Body of pancreas (tissue), 4 donors: Measurements from ENCODE around the gene RELN. TPM values are rescaled to one million over a fixed set of nuclear protein-coding genes. Genes with fewer than 3 reads are reported as not detected.

Source experiments
- ATAC-seq: fragments of 150-250 bp; one replicate; pipeline ENCODE4 v1.9.1; 2016
- DNase-seq, 4 donors: peaks; one replicate each; pipeline ENCODE4 v3.0.0-alpha.2; 2019
- H3K27ac ChIP-seq, 4 donors: fragments of 200-600 bp; sonication (generic); 1 replicate in 3 of 4; 2 replicates in 1 of 4; pipeline versions ENCODE4 v1.5.1 to v1.6.1; 2016 to 2019; ENCODE audit warnings: mild to moderate bottlenecking in 1 of 4, mixed read lengths in 1 of 4, moderate library complexity in 1 of 4
- H3K27me3 ChIP-seq, 2 donors: fragments of 200-600 bp; sonication (generic); one replicate each; pipeline ENCODE4 v1.6.0; 2016; ENCODE audit warnings: mild to moderate bottlenecking in 1 of 2
- H3K36me3 ChIP-seq, 2 donors: fragments of 200-600 bp; sonication (generic); replicated peaks in 1 of 2; 2 replicates each; pipeline ENCODE4 v1.5.1; 2016; ENCODE audit warnings: low read depth in 2 of 2; ENCODE audit not compliant: insufficient read depth in 1 of 2
- H3K4me1 ChIP-seq: fragments of 200-600 bp; sonication (generic); one replicate; pipeline ENCODE4 v1.6.0; 2016
- H3K4me3 ChIP-seq, 2 donors: fragments of 200-600 bp; sonication (generic); 1 replicate in 1 of 2; 2 replicates in 1 of 2; pipeline ENCODE4 v1.5.1; 2016 to 2019
- H3K9me3 ChIP-seq, 3 donors: fragments of 200-600 bp; sonication (generic); 1 replicate in 2 of 3; 2 replicates in 1 of 3; pipeline ENCODE4 v1.5.1; 2016
- CTCF ChIP-seq, 7 experiments: fragments of 450-650 bp in 4 of 7; fragments of 200-600 bp in 3 of 7; sonication (generic) in 3 of 7; IDR thresholded peaks; one replicate each; pipeline ENCODE4 v1.5.1; 2016 to 2019; ENCODE audit warnings: antibody characterized with exemption in 7 of 7
- POLR2A ChIP-seq, 3 donors: fragments of 450-650 bp; IDR thresholded peaks; one replicate each; pipeline ENCODE4 v1.6.1; 2016; ENCODE audit warnings: antibody characterized with exemption in 3 of 3, mild to moderate bottlenecking in 2 of 3
- WGBS, 2 donors: methylation state at CpG; one replicate each; pipeline ENCODE4 v1.1.5; 2017; 5-methylcytosine and 5-hydroxymethylcytosine counted together
- intact Hi-C: fragments of 100-400 bp; cut with DNase I; formaldehyde crosslinking; loops from one replicate; pipeline ENCODE4 v1.15.1; 2023
- total RNA-seq, 2 donors: library from RNA; depleted of rRNA; stranded (reverse); fragments of >200 nt; gene quantifications; one replicate each; pipeline ENCODE4 v1.1.0, GENCODE V29; 2016

The RELN gene
- total RNA-seq, 2 donors from 2014 or later = 0.33 to 3.9 TPM

DNA sequence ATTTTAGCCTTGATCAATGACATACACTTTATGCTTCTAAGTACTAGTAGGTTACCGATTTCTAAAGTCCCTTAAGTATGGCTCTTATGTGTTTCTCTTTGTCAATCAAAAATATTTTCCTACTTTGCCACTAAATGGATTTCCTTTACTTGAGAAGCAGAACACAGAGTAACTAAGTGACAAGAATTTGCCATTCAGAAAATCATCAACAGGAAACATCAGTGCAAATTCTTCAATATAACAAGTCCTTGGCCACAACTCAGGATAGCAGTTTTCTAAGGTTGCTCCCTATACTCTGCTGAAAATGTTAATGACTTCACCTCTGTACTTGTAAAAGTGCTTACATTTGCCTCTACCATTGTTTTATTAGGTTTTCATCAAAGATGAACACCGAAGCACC, 303.8 kb downstream of the RELN start:
- Histone ChIP-seq H3K27me3 (no peaks in the 10 kb centered on the region), H3K27ac (no peak overlapping the region), H3K4me1 (no peaks in the 10 kb centered on the region), H3K36me3 (no peaks in the 10 kb centered on the region), H3K4me3 (no peak overlapping the region), H3K9me3 (no peaks in the 10 kb centered on the region)
- ATAC-seq (no peak), DNase-seq (no peak)
- intact Hi-C loops = no loop called here
- 71 to 77% methylated on average over 2 of the region's 2 CpGs for WGBS, 2 donors
- TF ChIP-seq POLR2A (IDR thresholded peaks at IDR 0.05) (no peak), CTCF (IDR thresholded peaks at IDR 0.05) (no peak)

DNA sequence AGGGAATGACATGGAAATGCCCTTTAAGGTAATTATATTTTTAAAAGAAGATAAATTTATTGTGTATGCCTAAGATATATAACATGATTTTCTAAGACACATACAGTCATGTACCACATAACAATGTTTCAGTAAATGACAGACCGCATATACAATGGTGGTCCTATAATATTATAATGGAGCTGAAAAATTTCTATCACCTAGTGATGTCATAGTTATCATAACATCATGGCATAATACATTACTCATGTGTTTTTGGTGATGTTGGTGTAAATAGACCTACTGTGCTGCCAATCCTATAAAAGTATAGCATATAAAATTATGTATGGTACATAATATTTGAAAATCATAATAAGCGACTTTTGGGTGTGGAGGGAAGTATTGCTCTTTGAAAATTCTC, 306.1 kb downstream of the RELN start:
- WGBS, 2 donors = 84 to 96% methylated on average over 2 of the region's 2 CpGs
- Histone ChIP-seq H3K4me1 (no peaks in the 10 kb centered on the region), H3K27me3 (no peaks in the 10 kb centered on the region), H3K27ac (no peak overlapping the region), H3K9me3 (no peaks in the 10 kb centered on the region), H3K36me3 (no peaks in the 10 kb centered on the region), H3K4me3 (no peak overlapping the region)
- ATAC-seq (no peak), DNase-seq (no peak)
- TF ChIP-seq CTCF (IDR thresholded peaks at IDR 0.05) (no peak), POLR2A (IDR thresholded peaks at IDR 0.05) (no peak)
- intact Hi-C loops = no loop called here

DNA sequence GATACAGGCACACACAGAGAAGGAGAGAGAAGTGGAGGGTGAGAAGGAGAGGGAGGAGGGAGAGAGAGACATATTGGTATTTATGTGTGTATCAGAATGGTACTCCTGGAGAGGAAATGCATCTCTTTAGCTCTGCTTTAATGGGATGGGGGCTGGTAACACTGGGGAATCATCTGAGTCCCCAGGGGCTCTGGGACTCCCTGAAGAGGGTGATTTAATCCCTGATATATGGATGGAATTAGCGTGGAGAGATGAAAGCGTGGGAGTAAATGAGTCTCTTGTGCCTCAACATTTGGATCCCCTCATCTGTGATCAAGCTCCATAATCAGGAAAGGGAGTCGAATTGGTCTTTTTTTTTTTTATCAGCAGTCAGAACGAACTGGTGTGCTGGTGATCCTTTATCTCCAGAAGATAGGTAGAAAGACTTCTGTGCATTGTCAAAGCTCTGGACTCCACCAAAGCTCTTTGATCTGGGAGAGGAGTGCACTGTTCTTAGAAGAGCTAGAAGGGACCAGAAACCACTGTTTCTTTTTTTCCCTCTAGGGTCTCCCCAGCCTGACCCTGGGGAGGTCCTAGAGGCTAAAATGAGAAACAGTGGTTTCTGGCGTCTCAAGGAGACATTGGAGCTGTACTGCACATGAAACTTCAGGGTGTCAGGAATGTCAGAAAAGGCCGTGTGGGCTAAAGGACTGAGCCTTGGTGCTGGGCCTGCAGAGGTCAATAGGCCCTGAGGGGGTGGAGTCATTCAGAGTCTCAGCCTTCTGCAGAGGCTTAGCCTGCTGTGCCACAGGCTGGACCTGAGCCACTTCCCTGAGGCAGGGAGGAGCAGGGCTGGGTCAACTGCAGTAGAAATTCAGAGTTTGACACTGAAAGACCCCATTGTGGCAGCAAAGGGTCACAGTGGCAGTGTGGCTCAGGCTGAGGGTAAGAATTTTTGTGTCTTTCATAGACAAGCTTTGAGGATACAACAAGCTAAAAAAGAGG, 309.0 kb downstream of the RELN start:
- H3K36me3 ChIP-seq = no peaks in the 10 kb centered on the region
- H3K9me3 ChIP-seq = no peaks in the 10 kb centered on the region
- ATAC-seq (no peak), DNase-seq (no peak)
- intact Hi-C loops = no loop called here
- no peak overlapping the region for H3K4me3 ChIP-seq
- WGBS, 2 donors = 58 to 67% methylated on average over 6 of the region's 6 CpGs
- TF ChIP-seq POLR2A (IDR thresholded peaks at IDR 0.05) = no peak
- no peak for TF ChIP-seq CTCF (IDR thresholded peaks at IDR 0.05)
- no peaks in the 10 kb centered on the region for H3K4me1 ChIP-seq
- H3K27ac ChIP-seq = no peak overlapping the region
- H3K27me3 ChIP-seq = no peaks in the 10 kb centered on the region

- H3K36me3 ChIP-seq = no peaks in the 10 kb centered on the region
- intact Hi-C loops = no loop called here
- no peak for TF ChIP-seq POLR2A (IDR thresholded peaks at IDR 0.05)
- TF ChIP-seq CTCF (IDR thresholded peaks at IDR 0.05) = no peak
- ATAC-seq (no peak), DNase-seq (no peak)
- H3K27me3 ChIP-seq = no peaks in the 10 kb centered on the region
- no peak overlapping the region for H3K27ac ChIP-seq
- H3K4me1 ChIP-seq = no peaks in the 10 kb centered on the region
- no peak overlapping the region for H3K4me3 ChIP-seq
- WGBS, 2 donors = 71 to 73% methylated on average over 4 of the region's 4 CpGs
- H3K9me3 ChIP-seq = no peaks in the 10 kb centered on the region
These were observed 310.0 kb downstream of the RELN start for GRCh38 chr7:103679151-103680132.
